GM19455 (cell line): ENCODE data around the gene RTP2.

Experiments used
- ATAC-seq: cut with Tn5 transposase; IDR thresholded peaks from one replicate; pipeline ENCODE4 v1.9.1; 2021; ENCODE audit not compliant: unreplicated experiment

RTP2 gene

GRCh38 chr3:187673012-187673411 lies 29.3 kb downstream of the RTP2 start:
- ATAC-seq, result no peak

DNA sequence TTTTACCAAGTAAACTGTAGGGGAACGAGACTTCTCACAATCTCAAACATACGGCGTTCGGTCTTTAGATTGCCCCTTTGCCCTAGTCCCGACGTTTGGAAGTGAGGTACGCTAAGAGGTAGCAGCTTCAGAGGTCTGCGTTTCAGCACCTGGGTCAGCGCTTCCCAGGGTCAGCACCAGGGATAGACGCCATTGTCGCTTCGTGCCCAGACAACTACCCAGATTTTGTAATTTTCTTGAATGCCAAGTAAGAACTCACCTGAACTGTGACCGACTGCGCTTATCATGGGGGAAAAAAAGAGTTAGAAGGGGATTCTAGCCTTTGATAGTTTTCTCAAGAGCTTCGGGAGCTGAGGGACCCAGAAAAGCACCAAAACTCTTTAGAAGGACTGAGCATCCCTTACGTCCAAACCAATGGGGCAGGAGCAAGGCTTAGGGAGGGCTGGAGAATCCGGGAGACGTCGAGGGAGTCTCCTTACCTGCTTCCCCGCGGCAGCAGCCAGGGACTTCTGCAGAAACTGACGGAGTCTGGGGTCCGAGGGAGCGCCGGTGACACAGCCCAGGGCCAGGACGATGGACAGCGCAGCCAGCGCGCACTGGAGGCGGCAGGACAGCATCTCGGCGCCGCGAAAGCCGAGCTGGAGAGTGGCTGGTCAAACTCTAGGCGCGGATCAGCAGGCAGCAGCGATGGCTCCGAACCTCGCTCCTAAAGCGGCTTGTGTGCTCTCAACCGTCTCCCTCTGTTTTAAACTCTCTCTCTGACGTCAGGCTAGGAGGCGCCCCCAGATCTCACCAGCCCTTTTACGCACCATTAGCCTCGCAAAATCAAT lies 32.5 kb downstream of the RTP2 start, which contains the start of gene SST:
TSS of gene SST (minus strand) at position 720 of the 830 bp plus-strand sequence. CDS start at position 617, 103 bp downstream.
- no peak for ATAC-seq

GRCh38 chr3:187667526-187667925 lies 34.8 kb downstream of the RTP2 start:
- no peak for ATAC-seq

DNA sequence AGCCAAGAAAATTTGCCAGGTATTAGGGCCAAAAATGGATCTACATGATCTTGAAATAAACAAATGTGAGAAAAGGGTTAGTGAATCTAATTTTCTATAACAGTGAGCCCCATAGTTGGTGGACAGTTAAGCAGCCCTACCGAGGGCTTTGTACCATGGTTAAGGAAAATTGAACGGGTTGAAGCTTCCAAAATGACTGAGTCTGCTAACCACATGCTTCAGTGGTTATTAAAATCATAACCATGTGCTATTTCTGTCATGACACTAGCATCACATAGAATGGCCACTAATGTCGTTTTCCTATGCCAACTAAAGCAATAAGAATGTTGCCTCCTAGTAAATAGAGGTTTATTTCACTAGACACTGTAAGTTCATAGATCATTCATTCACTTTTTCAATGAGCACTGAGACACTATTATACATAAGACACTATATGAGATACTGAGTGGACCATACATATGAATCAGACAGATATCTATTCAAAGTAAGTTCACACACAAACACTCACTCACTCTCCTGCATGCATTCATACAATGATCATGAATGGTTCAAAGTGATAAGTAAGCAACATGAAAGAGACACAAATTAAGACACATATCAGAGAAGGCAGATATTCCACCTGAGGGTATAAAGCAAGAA lies 36.5 kb downstream of the RTP2 start:
- ATAC-seq, result no peak

GRCh38 chr3:187665010-187665409 lies 37.3 kb downstream of the RTP2 start:
- ATAC-seq, result no peak

- no peak for ATAC-seq
Observed at GRCh38 chr3:187662848-187663409, 39.4 kb downstream of the RTP2 start.

GRCh38 chr3:187661267-187661666 lies 41.1 kb downstream of the RTP2 start:
- no peak for ATAC-seq

GRCh38 chr3:187651282-187651681 lies 51.1 kb downstream of the RTP2 start:
- no peak for ATAC-seq
